NCI-H460 (cell line): Measurements from ENCODE around the gene ADAM12. TPM values are rescaled to one million over a fixed set of nuclear protein-coding genes. Genes with fewer than 3 reads are reported as not detected.

Experiments
- DNase-seq: peaks from one replicate; pipeline ENCODE4 v3.0.0-alpha.2; 2016; ENCODE audit warnings: low read depth; ENCODE audit errors: extremely low read depth
- total RNA-seq: library from RNA; depleted of rRNA; stranded (reverse); fragments of >200 nt; shearing (Covaris generic); gene quantifications from 2 replicates; pipeline ENCODE4 v1.2.3, GENCODE V29; 2014

The ADAM12 gene
- total RNA-seq, 1 experiment from 2014 or later, result 1.1 TPM

DNA sequence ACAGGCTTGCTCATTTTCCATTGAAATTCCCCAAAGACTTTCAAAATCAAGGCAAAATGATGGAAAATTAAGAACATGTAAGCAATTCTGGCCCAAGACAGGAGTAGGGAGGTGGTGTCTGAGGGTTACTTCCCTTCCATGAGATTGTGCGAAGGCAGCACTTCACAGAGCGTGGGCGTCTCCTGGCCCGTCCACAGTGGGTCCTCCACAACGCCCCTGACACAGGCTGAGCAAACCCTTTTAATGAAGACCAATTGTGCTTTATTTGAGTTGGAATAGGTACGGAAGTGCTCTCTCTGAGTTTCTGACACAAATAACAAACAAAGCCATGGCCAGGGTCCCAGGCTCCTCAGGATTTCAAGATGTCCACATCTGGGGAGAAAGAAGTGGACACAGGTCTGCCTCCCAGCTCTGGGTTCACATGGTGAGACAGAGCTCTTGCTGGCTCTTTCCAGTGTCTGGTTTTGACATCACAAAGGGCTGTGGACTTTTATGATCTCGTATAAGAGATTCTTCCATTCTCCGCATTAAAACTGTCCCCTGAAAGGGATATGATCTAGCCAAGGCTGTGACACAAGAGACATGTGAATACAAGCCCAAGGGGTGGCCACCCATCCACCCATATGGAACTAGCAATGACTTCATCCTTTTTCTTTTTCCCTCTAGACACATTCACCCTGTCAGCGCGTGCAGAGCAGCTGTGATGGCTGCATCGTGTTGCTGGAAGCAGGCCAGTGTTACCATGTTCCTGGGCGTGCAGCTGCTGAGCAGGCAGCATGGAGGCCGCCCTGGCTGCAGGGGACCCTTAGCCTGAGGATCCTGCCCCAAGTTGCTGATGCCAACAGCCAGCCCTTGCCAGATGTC is 145.6 kb downstream of the ADAM12 start:
- no peak for DNase-seq

DNA sequence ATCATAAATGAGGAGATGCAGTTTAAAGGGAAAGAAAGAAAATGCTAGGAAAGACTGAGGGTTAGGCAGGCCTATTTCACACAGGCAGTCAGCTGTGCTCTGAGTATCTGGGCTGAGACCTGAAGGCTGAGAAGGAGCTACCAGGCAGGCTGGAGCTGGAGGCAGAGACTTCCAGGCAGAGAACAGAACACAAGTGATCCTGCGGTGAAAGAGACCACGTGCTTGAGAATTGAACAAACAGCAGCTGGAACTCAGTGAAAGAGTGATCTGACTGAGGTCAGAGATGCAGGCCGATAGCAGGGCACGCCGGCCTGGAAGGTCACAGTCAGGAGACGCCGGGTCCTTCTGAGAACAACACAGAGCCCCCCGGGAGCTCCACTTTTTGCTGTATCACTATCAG is 147.8 kb downstream of the ADAM12 start:
- no peak for DNase-seq

DNA sequence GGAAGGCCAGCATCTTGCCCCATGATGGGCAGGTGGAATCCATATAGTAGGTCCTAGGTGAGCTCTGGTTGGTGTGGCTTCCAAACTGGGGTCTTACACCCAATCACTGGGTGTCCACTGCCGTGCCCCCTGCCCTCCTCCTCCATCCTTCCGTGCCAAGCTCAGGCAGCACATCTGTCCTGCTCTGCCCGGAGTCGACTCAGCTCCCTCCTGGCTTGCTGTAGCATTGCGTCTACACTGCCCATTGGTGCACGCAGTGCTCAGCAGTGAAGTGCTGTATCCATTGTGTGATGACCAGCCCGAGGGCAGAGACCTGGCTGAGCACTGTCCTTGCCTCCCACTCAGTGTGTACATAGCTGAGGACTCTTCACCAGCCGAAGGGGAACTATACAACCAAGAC is 148.4 kb downstream of the ADAM12 start:
- DNase-seq, result no peak

DNA sequence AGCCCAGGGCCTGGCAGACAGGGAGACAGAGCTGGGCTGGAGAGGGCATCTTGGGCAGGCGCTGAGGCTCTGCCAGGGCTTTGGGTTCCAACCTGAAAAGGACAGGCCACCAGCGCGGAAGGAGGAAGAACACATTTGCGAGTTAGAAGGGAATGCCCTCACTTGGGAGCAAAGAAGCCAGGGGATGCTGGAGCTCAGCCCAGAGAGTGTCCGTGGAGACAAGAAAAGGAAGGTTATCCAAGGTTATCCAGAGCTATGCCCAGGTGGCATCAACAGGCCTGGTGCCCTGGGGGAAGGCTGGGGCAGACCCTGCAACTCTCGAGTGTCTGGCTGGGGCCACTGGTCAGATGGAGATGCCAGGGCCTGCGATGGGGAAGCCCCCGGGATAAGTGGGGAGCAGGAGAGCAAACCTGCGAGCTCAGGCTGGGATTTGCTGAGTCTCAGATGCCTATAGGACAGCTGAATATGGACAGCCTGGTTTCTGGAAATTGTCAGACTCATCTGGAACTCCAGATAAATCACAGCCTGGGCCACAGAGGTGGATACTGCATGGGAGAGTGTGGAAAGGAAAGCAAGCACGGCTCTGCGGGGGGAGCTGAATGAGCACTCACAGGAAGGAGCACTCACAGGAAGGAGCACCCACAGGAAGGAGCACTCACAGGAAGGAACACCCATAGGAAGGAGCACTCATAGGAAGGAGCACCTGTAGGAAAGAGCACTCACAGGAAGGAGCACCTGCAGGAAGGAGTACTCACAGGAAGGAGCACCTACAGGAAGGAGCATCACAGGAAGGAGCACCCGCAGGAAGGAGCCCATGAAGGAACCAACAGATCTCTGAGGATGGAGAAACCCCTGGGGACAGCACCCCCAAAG is 152.1 kb downstream of the ADAM12 start:
- no peak for DNase-seq

DNA sequence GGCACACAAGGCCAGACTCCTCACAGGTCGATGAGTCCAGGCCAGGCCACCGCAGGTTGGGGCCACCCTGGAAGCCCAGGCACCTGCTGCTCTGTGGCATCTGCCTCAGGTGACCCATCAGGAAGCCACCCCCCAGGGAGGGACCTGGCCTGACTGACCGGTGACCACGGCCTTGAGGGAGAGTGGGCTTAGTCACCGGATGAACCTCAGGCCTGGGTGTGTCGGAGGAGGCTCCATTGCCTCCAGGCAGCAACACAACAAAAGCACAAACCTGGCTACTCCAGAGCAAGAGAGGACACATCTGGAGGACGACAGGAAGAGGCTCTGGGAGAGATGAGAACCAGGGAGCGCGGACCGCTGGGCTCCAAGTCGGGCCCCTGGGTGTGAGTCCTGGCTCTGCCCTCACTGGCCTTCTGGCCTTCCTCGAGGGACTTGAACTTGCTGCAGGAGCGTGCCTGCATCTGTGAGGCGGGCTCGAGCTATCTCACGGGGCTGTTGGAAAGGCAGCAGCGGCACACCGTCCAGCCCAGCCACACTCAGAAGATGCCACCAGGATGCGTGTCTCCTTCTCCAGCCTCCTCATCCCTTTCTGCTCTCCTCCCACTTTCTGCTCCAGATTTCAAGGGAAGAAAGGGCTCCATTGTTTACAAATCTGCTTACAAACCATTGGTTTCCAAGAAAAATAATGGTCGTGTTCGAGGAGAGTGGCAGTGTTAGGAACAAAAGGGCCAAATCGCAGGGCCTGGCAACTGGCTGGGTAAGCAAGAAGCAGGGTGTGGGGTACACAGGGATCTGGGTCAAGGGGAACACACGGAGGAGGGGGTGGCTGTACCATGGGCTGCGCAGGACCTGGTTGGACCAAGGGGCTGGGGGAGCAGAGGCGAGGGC is 152.9 kb downstream of the ADAM12 start:
- no peak for DNase-seq

DNA sequence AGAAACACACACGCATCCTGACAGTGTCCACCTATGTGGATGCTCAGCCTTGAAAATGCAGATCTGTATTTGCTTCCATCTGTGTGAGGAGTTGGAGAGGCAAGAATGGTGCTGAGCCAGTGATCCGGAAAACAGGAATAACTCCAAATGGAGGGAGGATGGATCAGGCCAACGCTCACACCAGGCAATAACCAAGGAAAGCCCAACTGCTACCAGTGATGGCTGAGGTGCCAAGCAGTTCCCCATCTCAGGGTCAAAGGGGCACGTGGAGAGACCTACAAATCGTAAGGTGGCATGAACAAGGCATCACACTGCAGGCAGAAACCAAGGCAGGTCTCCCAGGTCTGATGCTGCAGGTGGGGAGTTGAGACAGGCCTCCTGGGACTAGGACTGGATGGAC is 153.6 kb downstream of the ADAM12 start:
- no peak for DNase-seq

DNA sequence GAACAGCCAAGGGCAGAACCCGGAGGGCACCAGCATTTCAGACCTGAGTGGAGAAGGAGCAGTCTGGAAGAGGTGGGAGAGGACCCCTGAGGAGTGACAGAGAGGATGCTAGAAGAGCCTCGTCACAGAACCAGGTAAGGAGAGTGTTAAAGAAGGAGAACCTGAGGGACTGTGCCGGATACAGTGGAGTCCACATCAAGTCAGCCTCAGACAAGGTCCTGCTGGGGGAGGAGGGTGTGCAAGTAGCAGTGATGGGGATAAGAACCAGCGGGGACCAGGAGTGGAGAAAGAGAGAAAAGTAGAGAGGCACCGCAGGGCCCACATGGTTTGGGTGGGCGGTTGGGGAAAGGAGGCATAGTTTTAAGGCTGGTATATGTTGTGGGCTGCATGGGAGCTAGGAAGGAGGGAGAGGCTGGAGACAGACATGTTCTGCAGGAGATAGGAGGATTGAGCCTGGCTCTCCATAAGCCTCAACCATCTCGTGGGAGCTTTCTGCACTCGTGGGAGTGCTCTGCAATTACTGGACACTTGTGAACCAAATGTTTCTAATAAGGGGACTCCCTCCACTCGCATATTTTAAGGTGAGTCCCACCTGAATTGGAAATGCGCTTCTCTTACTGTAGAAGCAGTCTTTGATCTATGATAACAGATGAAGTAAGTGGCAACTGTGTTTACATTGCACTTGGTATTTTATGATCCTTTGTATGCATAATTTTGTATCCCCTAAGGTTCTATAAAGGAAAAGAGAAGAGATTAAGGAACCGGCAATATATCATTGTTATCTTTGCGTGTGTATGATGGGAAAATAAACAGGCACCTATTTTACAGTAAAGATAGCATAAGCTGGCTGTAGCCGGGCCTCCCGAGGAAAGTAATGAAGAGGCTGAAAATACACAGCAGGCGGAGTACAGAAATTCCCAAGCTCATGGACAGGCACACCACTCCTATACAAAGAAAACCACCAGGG is 154.8 kb downstream of the ADAM12 start:
- DNase-seq, result no peak

DNA sequence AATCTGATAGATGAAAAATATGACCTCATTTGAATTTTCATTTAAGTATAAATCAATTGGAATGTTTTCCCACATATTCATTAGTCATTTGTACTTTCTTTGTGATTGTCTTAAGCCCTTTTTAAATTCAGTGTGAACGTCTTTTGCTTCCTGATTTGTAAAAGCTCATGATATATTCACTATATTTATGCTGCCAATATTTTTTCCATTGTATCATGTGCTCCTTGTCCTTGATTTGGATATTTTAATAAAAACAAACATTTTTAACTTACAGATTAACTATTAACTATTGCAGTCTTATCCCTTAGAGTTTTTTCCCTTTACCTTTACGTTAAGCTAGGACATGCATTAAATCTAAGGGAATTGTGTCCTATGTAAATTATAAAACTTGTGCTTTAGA is 157.7 kb downstream of the ADAM12 start:
- DNase-seq, result no peak

DNA sequence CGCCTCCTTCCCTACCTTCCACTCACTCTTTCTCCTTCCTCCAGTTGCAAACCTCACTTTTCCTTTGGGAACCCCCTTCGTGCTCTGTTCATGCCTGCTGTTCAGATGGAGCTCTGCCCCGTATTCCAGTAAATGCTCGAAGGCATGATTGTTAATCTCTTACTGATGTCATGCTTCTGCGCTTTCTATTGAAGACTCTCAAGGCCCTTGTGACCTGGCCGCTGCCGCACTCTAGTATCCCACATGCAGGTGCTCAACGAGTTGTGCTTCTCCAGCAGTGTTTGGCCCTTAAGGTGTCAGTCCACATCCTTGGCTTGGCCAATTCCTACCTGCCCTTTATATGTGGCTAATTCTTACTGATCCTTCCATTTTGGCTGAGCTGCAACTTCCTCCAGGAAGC is 158.6 kb downstream of the ADAM12 start:
- DNase-seq, result no peak

DNA sequence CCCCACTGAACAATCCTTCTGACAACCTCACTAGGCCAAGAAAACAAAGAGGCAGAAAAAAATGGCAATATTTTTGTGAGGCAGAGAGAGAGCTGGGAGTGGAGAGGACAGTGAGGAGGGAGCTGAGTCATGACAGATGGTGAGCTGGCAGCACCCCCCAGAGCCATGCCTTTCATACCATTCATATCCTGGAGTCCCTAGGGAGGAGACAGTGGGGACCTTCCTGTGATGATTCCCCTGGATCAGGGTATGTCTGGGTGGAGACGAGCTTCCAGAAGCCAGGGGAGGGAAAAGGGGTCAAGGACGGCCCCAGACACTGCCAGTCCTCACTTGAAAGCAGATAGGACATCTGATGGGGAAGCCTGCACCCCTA is 160.5 kb downstream of the ADAM12 start:
- no peak for DNase-seq

DNA sequence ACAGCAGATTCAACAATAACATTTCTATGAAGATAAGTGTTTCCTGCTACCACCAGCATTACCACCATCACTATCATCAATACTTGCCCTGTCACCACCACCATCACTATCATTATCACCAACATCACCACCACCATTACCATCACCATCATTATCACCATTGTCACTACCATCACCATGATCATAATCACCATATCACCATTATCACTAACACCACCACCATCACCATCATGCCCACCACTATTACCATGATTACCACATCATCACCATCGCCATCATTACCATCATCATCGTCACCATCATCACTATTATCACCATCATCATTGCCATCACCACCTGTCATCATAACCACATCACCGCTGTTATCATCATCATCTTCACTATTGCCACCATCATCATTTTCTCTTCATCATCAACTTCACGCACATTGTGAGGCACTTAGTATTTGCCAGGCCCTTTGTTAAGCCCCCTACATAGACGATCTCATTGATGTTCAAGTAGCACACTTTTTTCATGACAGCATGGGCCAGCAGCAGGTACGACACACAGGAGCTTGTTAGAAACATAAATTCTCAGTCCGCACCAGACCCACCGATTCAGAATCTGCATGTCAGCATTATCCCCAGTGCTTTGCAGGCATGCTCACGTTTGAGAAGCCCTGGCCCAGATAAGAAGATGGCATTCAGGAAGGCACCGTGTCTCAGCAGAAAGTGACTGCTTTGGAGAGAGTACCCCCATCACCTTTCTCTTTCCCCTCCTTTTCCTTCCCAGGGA is 161.1 kb downstream of the ADAM12 start:
- no peak for DNase-seq

DNA sequence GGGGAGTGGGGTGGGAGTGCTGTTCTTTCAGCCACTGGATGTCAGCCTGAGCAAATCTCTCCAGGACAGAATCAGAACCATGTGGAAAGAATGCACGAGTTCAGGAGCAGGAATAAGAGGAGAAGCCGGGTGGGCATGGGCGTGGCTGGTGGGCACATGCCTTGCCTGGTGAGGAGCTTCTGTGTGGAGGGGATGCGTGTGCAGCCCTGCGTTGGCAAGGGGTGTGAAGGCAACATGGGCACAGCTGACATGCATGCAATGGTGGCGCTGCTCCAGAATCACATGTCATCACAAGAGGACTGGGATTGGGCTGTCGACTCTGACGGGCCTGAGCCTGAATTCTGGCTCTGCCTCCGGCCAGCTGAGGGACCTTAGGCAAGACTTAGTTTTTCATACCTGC is 162.1 kb downstream of the ADAM12 start:
- no peak for DNase-seq

DNA sequence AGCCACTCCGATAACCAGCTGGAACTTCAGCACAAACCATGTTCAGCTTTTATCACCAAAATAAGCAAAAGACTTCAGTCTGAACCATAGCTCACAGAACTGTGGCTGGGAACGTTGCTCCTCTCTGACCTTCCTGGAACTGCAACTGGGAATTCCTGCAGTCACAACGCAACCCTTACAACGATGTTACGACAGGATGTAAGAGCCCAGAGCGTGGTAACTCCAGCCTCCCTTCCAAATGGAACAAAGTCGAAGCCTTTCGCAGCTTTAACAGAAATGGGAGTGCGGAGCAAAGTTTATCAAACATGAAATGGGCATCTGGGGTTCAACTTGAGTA is 162.6 kb downstream of the ADAM12 start:
- no peak for DNase-seq

DNA sequence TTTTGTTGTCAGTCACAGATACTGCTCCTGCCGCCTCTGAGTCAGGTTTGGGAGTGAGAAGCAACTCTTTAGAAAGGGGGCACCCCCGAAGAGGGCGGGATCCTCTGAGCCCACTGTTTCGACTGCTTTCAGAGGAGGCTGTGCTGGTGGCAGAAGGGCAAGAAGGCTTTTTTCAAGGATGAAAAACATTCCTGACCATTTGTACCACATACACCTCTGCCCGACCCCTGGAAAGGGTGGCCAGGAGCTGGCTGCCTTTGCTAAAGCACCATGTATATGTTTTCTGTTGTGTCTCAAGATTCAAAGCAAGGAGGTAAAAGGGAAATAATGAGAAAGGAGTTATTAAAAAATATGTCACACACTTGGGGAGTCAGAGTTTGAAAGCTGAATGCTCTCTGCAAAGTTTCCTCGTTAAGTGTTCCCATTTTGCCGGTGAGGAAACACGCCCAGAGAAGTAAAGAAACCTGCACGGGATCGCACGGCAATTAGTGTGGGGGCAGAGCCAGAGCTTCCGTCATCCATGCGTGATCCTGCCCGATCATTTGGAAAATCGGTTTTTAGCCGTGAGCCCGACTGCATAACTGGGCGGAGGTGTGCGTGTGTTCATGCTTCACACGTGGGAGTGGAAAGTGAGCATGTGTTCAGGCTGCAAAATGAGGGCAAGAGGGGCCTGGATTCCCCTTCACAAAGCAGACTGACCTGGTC is 163.2 kb downstream of the ADAM12 start:
- DNase-seq, result no peak

DNA sequence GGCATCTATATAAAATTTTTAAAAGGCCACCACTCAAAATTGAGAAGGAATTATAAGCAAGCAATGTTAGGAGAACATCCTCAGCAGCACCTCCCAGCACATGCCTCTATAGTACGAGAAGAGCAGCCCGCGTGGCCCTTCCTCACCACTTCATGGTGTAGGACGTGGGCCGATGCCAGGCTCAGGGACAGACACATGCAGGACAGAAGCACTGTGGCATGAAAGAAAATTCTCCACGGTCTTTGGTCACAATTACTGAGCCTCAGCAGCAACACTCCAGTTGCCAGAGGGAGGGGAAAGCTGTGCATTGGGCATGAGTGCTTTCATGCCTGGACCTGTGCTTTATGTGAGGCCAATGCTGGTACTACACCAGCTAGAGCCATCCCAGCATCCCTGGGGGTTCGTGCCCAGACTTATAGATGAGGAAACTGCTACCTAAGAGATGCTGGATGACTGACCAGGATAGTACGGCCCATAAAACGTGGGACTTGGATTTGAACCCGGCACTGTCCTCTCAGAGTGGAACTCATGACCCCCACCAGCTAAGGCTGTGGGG is 164.7 kb downstream of the ADAM12 start:
- no peak for DNase-seq

DNA sequence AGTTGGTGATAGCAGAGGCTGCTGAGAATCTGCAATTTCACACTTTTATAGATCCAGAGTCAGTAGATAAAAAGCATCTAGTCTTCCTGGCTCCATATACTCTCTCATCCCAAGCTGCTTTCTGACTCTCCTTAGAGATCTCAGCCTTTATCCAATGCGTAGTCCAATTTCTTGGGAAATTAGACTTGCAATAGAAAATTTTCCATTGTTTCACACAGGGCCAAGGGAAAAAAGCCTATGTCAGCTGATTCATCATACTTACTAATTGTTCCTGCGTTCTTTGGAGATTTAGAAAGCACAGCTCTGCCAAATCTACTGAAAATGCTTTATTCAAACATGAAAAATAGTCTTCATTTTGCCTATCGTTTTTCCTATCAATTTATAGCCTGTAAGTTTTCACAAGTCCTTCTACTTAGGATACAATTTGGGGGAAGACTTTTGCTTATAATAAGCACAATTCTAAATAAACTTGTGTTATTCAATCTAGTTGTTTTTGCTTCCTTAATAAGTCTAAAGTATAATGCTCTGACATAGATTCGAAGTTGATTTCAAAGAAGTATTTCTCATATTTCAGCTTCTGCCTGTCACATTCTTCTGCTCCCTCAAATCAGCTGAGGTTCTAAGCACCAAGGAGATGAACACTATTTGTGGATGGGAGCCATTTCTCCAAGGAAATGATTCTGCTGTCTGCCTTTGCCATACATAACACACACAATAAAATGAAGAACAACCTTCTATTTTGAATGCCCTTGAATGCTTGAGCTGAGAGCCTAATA is 165.4 kb downstream of the ADAM12 start:
- no peak for DNase-seq

DNA sequence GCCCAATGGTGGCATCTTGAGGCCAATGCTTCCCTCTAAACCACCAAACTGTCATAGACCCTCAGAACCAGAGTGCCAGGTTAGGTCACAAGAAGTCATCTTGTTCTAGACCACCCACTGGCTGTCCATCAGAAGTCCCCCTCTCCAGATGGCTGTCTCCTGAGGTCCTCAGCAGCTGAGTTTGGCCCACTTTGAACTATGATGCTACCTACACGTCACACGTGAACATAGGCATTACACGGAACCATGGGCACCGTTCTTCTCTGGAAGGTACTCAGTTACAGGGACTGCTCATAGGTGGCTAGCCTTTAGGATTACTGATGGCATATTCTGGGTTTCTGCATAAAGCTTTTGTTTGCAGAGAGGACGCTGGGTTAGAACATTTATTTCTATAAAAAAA is 166.4 kb downstream of the ADAM12 start:
- no peak for DNase-seq
